Trophoblast cell (in vitro differentiated cells and primary cell): ENCODE measurements around the gene ZKSCAN4.

Experiments used
- DNase-seq, 2 donors: peaks; one replicate each; pipeline ENCODE4 v3.0.0-alpha.2; 2016
- H2AFZ ChIP-seq: 2 replicates; pipeline ENCODE4 v1.6.1; 2013; ENCODE audit warnings: low read length, moderate library complexity, mild to moderate bottlenecking; ENCODE audit not compliant: insufficient read depth, poor library complexity
- H2AK5ac ChIP-seq: 2 replicates; pipeline ENCODE4 v1.6.1; 2013; ENCODE audit warnings: mild to moderate bottlenecking, low read length
- H2BK120ac ChIP-seq: 2 replicates; pipeline ENCODE4 v1.6.1; 2013; ENCODE audit warnings: low read length, mild to moderate bottlenecking, moderate library complexity; ENCODE audit not compliant: insufficient read depth, poor library complexity
- H2BK12ac ChIP-seq: 2 replicates; pipeline ENCODE4 v1.6.1; 2013; ENCODE audit warnings: mild to moderate bottlenecking, low read length, moderate library complexity
- H2BK5ac ChIP-seq: 2 replicates; pipeline ENCODE4 v1.6.1; 2013; ENCODE audit warnings: low read length, low read depth, moderate library complexity, mild to moderate bottlenecking; ENCODE audit not compliant: poor library complexity
- H3K14ac ChIP-seq: 2 replicates; pipeline ENCODE4 v1.6.1; 2013; ENCODE audit warnings: mild to moderate bottlenecking, low read length
- H3K18ac ChIP-seq: 2 replicates; pipeline ENCODE4 v1.6.1; 2013; ENCODE audit warnings: mild to moderate bottlenecking, low read length
- H3K23ac ChIP-seq: 2 replicates; pipeline ENCODE4 v1.6.1; 2013; ENCODE audit warnings: low read length
- H3K27ac ChIP-seq: 2 replicates; pipeline ENCODE4 v1.5.1; 2013; ENCODE audit warnings: low read depth, mild to moderate bottlenecking, inconsistent platforms, low read length, moderate library complexity
- H3K27me3 ChIP-seq: 2 replicates; pipeline ENCODE4 v1.6.1; 2013; ENCODE audit warnings: inconsistent platforms, mild to moderate bottlenecking, low read length, moderate library complexity; ENCODE audit not compliant: insufficient read depth
- H3K36me3 ChIP-seq, 2 experiments: 1 replicate in 1 of 2; 2 replicates in 1 of 2; pipeline ENCODE4 v1.6.1; 2013; ENCODE audit warnings: low read length in 2 of 2, mild to moderate bottlenecking in 2 of 2, moderate library complexity in 1 of 2; ENCODE audit not compliant: insufficient read depth in 2 of 2, control insufficient read depth in 1 of 2
- H3K4ac ChIP-seq: 2 replicates; pipeline ENCODE4 v1.6.1; 2013; ENCODE audit warnings: low read depth, mild to moderate bottlenecking, low read length, moderate library complexity
- H3K4me1 ChIP-seq, 2 experiments: 1 replicate in 1 of 2; 2 replicates in 1 of 2; pipeline ENCODE4 v1.6.1; 2013; ENCODE audit warnings: low read length in 2 of 2, mild to moderate bottlenecking in 2 of 2, moderate library complexity in 1 of 2; ENCODE audit not compliant: insufficient read depth in 2 of 2, control insufficient read depth in 1 of 2
- H3K4me2 ChIP-seq: 2 replicates; pipeline ENCODE4 v1.6.1; 2013; ENCODE audit warnings: inconsistent platforms, mild to moderate bottlenecking, low read length, moderate library complexity
- H3K4me3 ChIP-seq: 2 replicates; pipeline ENCODE4 v1.5.1; 2013; ENCODE audit warnings: mild to moderate bottlenecking, low read depth, low read length, inconsistent platforms
- H3K79me1 ChIP-seq: one replicate; pipeline ENCODE4 v1.6.1; 2013; ENCODE audit warnings: low read length
- H3K79me2 ChIP-seq: 2 replicates; pipeline ENCODE4 v1.6.1; 2013; ENCODE audit warnings: low read length, mild to moderate bottlenecking; ENCODE audit not compliant: control insufficient read depth, insufficient read depth, poor library complexity
- H3K9ac ChIP-seq: 2 replicates; pipeline ENCODE4 v1.6.1; 2013; ENCODE audit warnings: mild to moderate bottlenecking, low read length
- H3K9me3 ChIP-seq: 2 replicates; pipeline ENCODE4 v1.6.1; 2013; ENCODE audit warnings: low read depth, mild to moderate bottlenecking, control low read depth, inconsistent platforms, low read length; ENCODE audit not compliant: insufficient read depth
- H4K12ac ChIP-seq: 2 replicates; pipeline ENCODE4 v1.6.1; 2013; ENCODE audit warnings: low read depth, mild to moderate bottlenecking, low read length, moderate library complexity
- H4K8ac ChIP-seq: 2 replicates; pipeline ENCODE4 v1.6.1; 2013; ENCODE audit warnings: low read depth, mild to moderate bottlenecking, low read length, moderate library complexity
- H4K91ac ChIP-seq: one replicate; pipeline ENCODE4 v1.6.1; 2013; ENCODE audit warnings: low read depth, mild to moderate bottlenecking, low read length, moderate library complexity
- WGBS: extraction: QIAGEN DNeasy Blood & Tissue Kit; methylation state at CpG from one replicate; pipeline ENCODE4 v1.1.7; 2013; ENCODE audit warnings: missing lambda C conversion rate; ENCODE audit not compliant: insufficient read length, insufficient coverage; ENCODE audit errors: extremely low coverage; 5-methylcytosine and 5-hydroxymethylcytosine counted together

The ZKSCAN4 gene

GRCh38 chr6:28203201-28203600, 48.9 kb downstream of the ZKSCAN4 start:
- H4K91ac ChIP-seq = no peak overlapping the region
- no peak overlapping the region for H3K9ac ChIP-seq
- H3K18ac ChIP-seq = no peak overlapping the region
- no peak overlapping the region for H3K4ac ChIP-seq
- H3K27me3 ChIP-seq = peaks cover 19% of the 10 kb centered on the region
- H4K8ac ChIP-seq = no peak overlapping the region
- no peaks in the 10 kb centered on the region for H3K79me1 ChIP-seq
- DNase-seq = no peak
- H3K36me3 ChIP-seq = no peaks in the 10 kb centered on the region
- H3K79me2 ChIP-seq = no peaks in the 10 kb centered on the region
- no peak overlapping the region for H3K23ac ChIP-seq
- peaks cover 0 to 4% of the 10 kb centered on the region in 2 experiments for H3K4me1 ChIP-seq
- no peak overlapping the region for H2BK5ac ChIP-seq
- no peak overlapping the region for H2BK12ac ChIP-seq
- no peak overlapping the region for H2AFZ ChIP-seq
- H3K27ac ChIP-seq = no peak overlapping the region
- no peak overlapping the region for H3K14ac ChIP-seq
- H3K4me3 ChIP-seq = no peak overlapping the region
- no peak overlapping the region for H2BK120ac ChIP-seq
- H4K12ac ChIP-seq = no peak overlapping the region
- no peak overlapping the region for H2AK5ac ChIP-seq
- H3K4me2 ChIP-seq = no peak overlapping the region
- no CpG with 5 or more reads among the region's 4 CpGs for WGBS
- H3K9me3 ChIP-seq = peaks cover 4% of the 10 kb centered on the region

- H3K4me2 ChIP-seq = no peak overlapping the region
- H4K8ac ChIP-seq = no peak overlapping the region
- no peak overlapping the region for H2BK5ac ChIP-seq
- H3K79me1 ChIP-seq = no peaks in the 10 kb centered on the region
- H3K23ac ChIP-seq = no peak overlapping the region
- no peak overlapping the region for H2BK12ac ChIP-seq
- no peaks in the 10 kb centered on the region for H3K79me2 ChIP-seq
- no peak overlapping the region for H3K14ac ChIP-seq
- H4K91ac ChIP-seq = no peak overlapping the region
- no peak overlapping the region for H2AFZ ChIP-seq
- H2AK5ac ChIP-seq = no peak overlapping the region
- no peak overlapping the region for H3K18ac ChIP-seq
- H3K9ac ChIP-seq = no peak overlapping the region
- peaks cover 6% of the 10 kb centered on the region for H3K9me3 ChIP-seq
- H3K4me3 ChIP-seq = no peak overlapping the region
- no peak overlapping the region for H4K12ac ChIP-seq
- peaks cover 3% of the 10 kb centered on the region for H3K27me3 ChIP-seq
- no peak overlapping the region for H3K4ac ChIP-seq
- H3K36me3 ChIP-seq = no peaks in the 10 kb centered on the region
- no peaks in the 10 kb centered on the region for H3K4me1 ChIP-seq
- H2BK120ac ChIP-seq = no peak overlapping the region
- no peak for DNase-seq
- no CpG with 5 or more reads among the region's 1 CpG for WGBS
- H3K27ac ChIP-seq = no peak overlapping the region
Measured at GRCh38 chr6:28200020-28200419, 52.0 kb downstream of the ZKSCAN4 start.
